SU-DHL-6 (cell line): ENCODE results near the gene PSAPL1.

ENCODE experiments used
- CTCF ChIP-seq: fragments of 200-600 bp; sonication (generic); IDR thresholded peaks from one replicate; pipeline ENCODE4 v1.5.1; 2017; ENCODE audit warnings: antibody characterized with exemption, mild to moderate bottlenecking, low read length, moderate library complexity; ENCODE audit not compliant: insufficient read depth, poor library complexity, severe bottlenecking
- EZH2phosphoT487 ChIP-seq: fragments of 200-600 bp; sonication (generic), shearing (Covaris generic); conservative IDR thresholded peaks from 2 replicates; pipeline ENCODE4 v1.6.1; 2018; ENCODE audit warnings: mild to moderate bottlenecking, antibody characterized with exemption, low read length, moderate library complexity, mixed read lengths

GRCh38 chr4:7444731-7445130 lies 10.0 kb upstream of the PSAPL1 start:
- TF ChIP-seq CTCF (no peak), EZH2phosphoT487 (no peak)
